Common myeloid progenitor, CD34-positive (primary cell): Measurements from ENCODE around the gene RPS27.
"Not testable (repeated sequence)": the region's sequence is repeated elsewhere in the genome, so short reads cannot be mapped to it uniquely, and the experiment has no call there.

Source experiments
- CTCF ChIA-PET: fragments of 350-600 bp; sonication (Branson Sonifier 250); formaldehyde crosslinking; loops from one replicate; lab custom pipeline; 2021; ENCODE audit warnings: antibody characterized with exemption; lab: Charles Lee
- POLR2A ChIA-PET: fragments of 350-600 bp; sonication (Branson Sonifier 250); formaldehyde crosslinking; loops from one replicate; lab custom pipeline; 2021; ENCODE audit warnings: antibody characterized with exemption; lab: Charles Lee
- DNase-seq, 3 donors: peaks; one replicate each; pipeline versions ENCODE4 v3.0.0 to v3.0.0-alpha.2; 2013
- H3K27ac ChIP-seq, 2 experiments: 1 replicate in 1 of 2; 2 replicates in 1 of 2; pipeline ENCODE4 v1.7.0; 2013; ENCODE audit warnings: inconsistent platforms in 2 of 2, low read length in 2 of 2, mild to moderate bottlenecking in 2 of 2, low read depth in 1 of 2, moderate library complexity in 1 of 2; ENCODE audit not compliant: severe bottlenecking in 2 of 2, insufficient read depth in 1 of 2, poor library complexity in 1 of 2
- H3K27me3 ChIP-seq, 5 experiments: replicated peaks in 2 of 5; 1 replicate in 3 of 5; 2 replicates in 2 of 5; pipeline versions ENCODE4 v1.6.1 to v1.7.0; 2013; ENCODE audit warnings: low read length in 4 of 5, mild to moderate bottlenecking in 2 of 5, moderate library complexity in 2 of 5, inconsistent platforms in 1 of 5; ENCODE audit not compliant: insufficient read depth in 5 of 5, control insufficient read depth in 4 of 5
- H3K36me3 ChIP-seq, 4 experiments: 1 replicate in 2 of 4; 2 replicates in 2 of 4; pipeline versions ENCODE4 v1.6.1 to v1.7.0; 2013; ENCODE audit warnings: low read length in 3 of 4, control low read depth in 1 of 4, mild to moderate bottlenecking in 1 of 4; ENCODE audit not compliant: control insufficient read depth in 4 of 4, insufficient read depth in 4 of 4
- H3K4me1 ChIP-seq, 4 experiments: 1 replicate in 3 of 4; 2 replicates in 1 of 4; pipeline versions ENCODE4 v1.6.1 to v1.7.1; 2013; ENCODE audit warnings: low read length in 3 of 4, mild to moderate bottlenecking in 3 of 4, control low read depth in 1 of 4, inconsistent platforms in 1 of 4, moderate library complexity in 1 of 4; ENCODE audit not compliant: control insufficient read depth in 4 of 4, insufficient read depth in 4 of 4; ENCODE audit errors: control extremely low read depth in 1 of 4
- H3K4me3 ChIP-seq, 7 experiments: 1 replicate in 4 of 7; 2 replicates in 3 of 7; pipeline versions ENCODE4 v1.5.1 to v1.7.0; 2013; ENCODE audit warnings: mild to moderate bottlenecking in 7 of 7, low read length in 6 of 7, moderate library complexity in 6 of 7, inconsistent platforms in 2 of 7, low read depth in 2 of 7, control low read depth in 1 of 7; ENCODE audit not compliant: insufficient read depth in 4 of 7, control insufficient read depth in 1 of 7; ENCODE audit errors: extremely low read depth in 1 of 7
- H3K9me3 ChIP-seq, 5 experiments: 1 replicate in 4 of 5; 2 replicates in 1 of 5; pipeline versions ENCODE4 v1.6.1 to v1.7.1; 2013; ENCODE audit warnings: low read length in 4 of 5, mild to moderate bottlenecking in 2 of 5, inconsistent platforms in 1 of 5, low read depth in 1 of 5, moderate library complexity in 1 of 5; ENCODE audit not compliant: control insufficient read depth in 4 of 5, insufficient read depth in 2 of 5; ENCODE audit errors: control extremely low read depth in 1 of 5
- WGBS: methylation state at CpG from one replicate; pipeline ENCODE4 v1.1.5; 2013; ENCODE audit not compliant: insufficient coverage; 5-methylcytosine and 5-hydroxymethylcytosine counted together

Gene RPS27

GRCh38 chr1:153973525-153973924, 17.0 kb upstream of the RPS27 start:
- Histone ChIP-seq H3K36me3 (peaks cover 11 to 40% (median 24%) of the 10 kb centered on the region in 4 experiments), H3K9me3 (no peaks in the 10 kb centered on the region), H3K27me3 (no peaks in the 10 kb centered on the region), H3K4me1 (peaks cover 4 to 50% (median 37%) of the 10 kb centered on the region in 4 experiments), H3K4me3 (no peak overlapping the region), H3K27ac (peak overlapping the region in 1 of 2 experiments; percentile 11)
- 91% methylated on average over 6 of the region's 7 CpGs for WGBS
- no peak for DNase-seq
- POLR2A ChIA-PET: interaction anchor here (0.9 to 1.0 kb wide), 2 partner anchors 15 to 51 kb away, joined by 3 read pairs; partner anchors contain the start of genes CRTC2 and GATAD2B
- CTCF ChIA-PET: interaction anchor here (1.1 to 9.1 kb wide), 3 partner anchors 13 to 52 kb away, joined by 3 to 65 read pairs (median 9); partner anchors contain the start of genes DENND4B and RAB13

GRCh38 chr1:153976819-153977249, 13.7 kb upstream of the RPS27 start:
- peaks cover 4 to 37% (median 28%) of the 10 kb centered on the region in 4 experiments for H3K4me1 ChIP-seq
- H3K36me3 ChIP-seq: peaks cover 11 to 38% (median 27%) of the 10 kb centered on the region in 4 experiments
- CTCF ChIA-PET: interaction anchor here (0.5 to 9.1 kb wide), 13 partner anchors 10 to 278 kb away, joined by 3 to 65 read pairs (median 5); partner anchors contain the start of genes CREB3L4, DENND4B, RAB13 and SLC39A1
- POLR2A ChIA-PET: interaction anchor here (0.6 to 2.7 kb wide), 5 partner anchors 9 to 1514 kb away, joined by 3 to 25 read pairs (median 8); partner anchors contain the start of genes CREB3L4, DENND4B, RAB13 and RPS27
- peak overlapping the region; percentile 75 to 93 for H3K27ac ChIP-seq
- H3K27me3 ChIP-seq: no peaks in the 10 kb centered on the region
- no peak for DNase-seq
- no peaks in the 10 kb centered on the region for H3K9me3 ChIP-seq
- peak overlapping the region; percentile 80 to 98 (median 88) for H3K4me3 ChIP-seq
- WGBS: 0% methylated on average over 11 of the region's 16 CpGs

GRCh38 chr1:153977250-153978240, 13.0 kb upstream of the RPS27 start, which contains the start of gene JTB:
Gene JTB (minus strand): TSS chr1:153977674. CDS start chr1:153977252, 422 bp downstream.
- DNase-seq: peak; percentile 78 to 91 (median 88)
- CTCF ChIA-PET: interaction anchor here (0.5 to 9.1 kb wide), 12 partner anchors 9 to 279 kb away, joined by 3 to 65 read pairs (median 5); partner anchors contain the start of genes CREB3L4, DENND4B, RAB13 and SLC39A1
- H3K9me3 ChIP-seq: no peaks in the 10 kb centered on the region
- 0% methylated on average over 72 of the region's 75 CpGs for WGBS
- H3K36me3 ChIP-seq: peaks cover 11 to 32% (median 26%) of the 10 kb centered on the region in 4 experiments
- POLR2A ChIA-PET: interaction anchor here (0.5 to 2.7 kb wide), 7 partner anchors 8 to 1514 kb away, joined by 3 to 25 read pairs (median 6); partner anchors contain the start of genes CREB3L4, DENND4B, RAB13 and RPS27
- H3K4me3 ChIP-seq: peak within 1 kb of the TSS; percentile 80 to 98 (median 88)
- H3K27me3 ChIP-seq: no peaks in the 10 kb centered on the region
- H3K4me1 ChIP-seq: peaks cover 4 to 35% (median 22%) of the 10 kb centered on the region in 4 experiments
- H3K27ac ChIP-seq: peak within 1 kb of the TSS; percentile 75 to 93

- ChIA-PET POLR2A (interaction anchor here (0.6 to 2.7 kb wide), 4 partner anchors 11 to 238 kb away, joined by 3 to 25 read pairs (median 9); partner anchors contain the start of genes CREB3L4, DENND4B and RPS27), CTCF (interaction anchor here (0.6 to 9.1 kb wide), 11 partner anchors 8 to 245 kb away, joined by 3 to 65 read pairs (median 6); partner anchors contain the start of genes CREB3L4, DENND4B, RAB13 and SLC39A1)
- no peak for DNase-seq
- peaks cover 4 to 32% (median 20%) of the 10 kb centered on the region in 4 experiments for H3K4me1 ChIP-seq
- peak overlapping the region in 1 of 2 experiments; percentile 93 for H3K27ac ChIP-seq
- H3K4me3 ChIP-seq: peak overlapping the region in 6 of 7 experiments; percentile 80 to 98 (median 90)
- no peaks in the 10 kb centered on the region for H3K9me3 ChIP-seq
- WGBS: 84% methylated on average over 6 of the region's 9 CpGs
- H3K27me3 ChIP-seq: no peaks in the 10 kb centered on the region
- peaks cover 11 to 26% (median 23%) of the 10 kb centered on the region in 4 experiments for H3K36me3 ChIP-seq
Measured at GRCh38 chr1:153978274-153978909, 12.2 kb upstream of the RPS27 start.

GRCh38 chr1:153979091-153979490, 11.5 kb upstream of the RPS27 start:
- ChIA-PET POLR2A (interaction anchor here (0.6 to 2.7 kb wide), 2 partner anchors 11 to 237 kb away, joined by 3 to 10 read pairs; partner anchors contain the start of gene RPS27), CTCF (interaction anchor here (0.8 to 9.1 kb wide), 5 partner anchors 7 to 182 kb away, joined by 3 to 65 read pairs (median 8); partner anchors contain the start of genes CREB3L4, DENND4B and RAB13)
- over 99% methylated on average over 12 of the region's 12 CpGs for WGBS
- H3K9me3 ChIP-seq, H3K27me3 ChIP-seq, H3K27ac ChIP-seq, DNase-seq: not testable (repeated sequence)
- H3K4me1 ChIP-seq: peaks cover 4 to 33% (median 21%) of the 10 kb centered on the region in 4 experiments
- peak overlapping the region in 1 of 7 experiments; percentile 98 for H3K4me3 ChIP-seq
- H3K36me3 ChIP-seq: peaks cover 6 to 19% (median 17%) of the 10 kb centered on the region in 4 experiments

- H3K4me3 ChIP-seq, H3K27ac ChIP-seq, H3K9me3 ChIP-seq, POLR2A ChIA-PET, DNase-seq, H3K27me3 ChIP-seq, CTCF ChIA-PET: not testable (repeated sequence)
- 100% methylated on average over 2 of the region's 2 CpGs for WGBS
- H3K4me1 ChIP-seq: peaks cover 18 to 41% (median 30%) of the 10 kb centered on the region in 4 experiments
- peaks cover 0 to 12% (median 5%) of the 10 kb centered on the region in 4 experiments for H3K36me3 ChIP-seq
Measured at GRCh38 chr1:153981735-153982134, 8.8 kb upstream of the RPS27 start.
